IMR-90 (cell line): ENCODE data around the gene COQ8A. TPM values are rescaled to one million over a fixed set of nuclear protein-coding genes. Genes with fewer than 3 reads are reported as not detected.
"Not testable (repeated sequence)": the region's sequence is repeated elsewhere in the genome, so short reads cannot be mapped to it uniquely, and the experiment has no call there.

Experiments used
- ATAC-seq: fragments of 200-7000 bp; cut with Tn5 transposase; 2 replicates; pipeline ENCODE4 v1.9.1; 2020; ENCODE audit warnings: low read depth, mild to moderate bottlenecking, moderate library complexity
- BruUV-seq: library from RNA; stranded (reverse); fragments of 400-500 nt; replicated peaks from 2 replicates; lab custom pipeline; 2021; lab: Mats Ljungman, UMichigan
- CTCF ChIA-PET: fragments of 300-600 bp; formaldehyde crosslinking; extraction: SDS; loops from one replicate; lab custom pipeline; 2021; ENCODE audit warnings: antibody characterized with exemption; lab: Yijun Ruan, JAX
- POLR2A ChIA-PET: fragments of 300-600 bp; sonication (Branson Sonifier 250); formaldehyde crosslinking; loops from one replicate; lab custom pipeline; 2022; ENCODE audit warnings: antibody characterized with exemption; ENCODE audit not compliant: unreplicated experiment; lab: Charles Lee
- DNase-seq: peaks from one replicate; pipeline ENCODE4 v3.0.0; 2013
- H2AFZ ChIP-seq: replicated peaks from 2 replicates; pipeline ENCODE3; 2013; ENCODE audit warnings: low read length, mild to moderate bottlenecking; ENCODE audit not compliant: poor library complexity
- H2AK5ac ChIP-seq: 2 replicates; pipeline ENCODE4 v1.6.1; 2013; ENCODE audit warnings: low read depth, low read length, inconsistent platforms
- H2AK9ac ChIP-seq: replicated peaks from 2 replicates; pipeline ENCODE3; 2013; ENCODE audit warnings: mild to moderate bottlenecking, low read depth, low read length, moderate library complexity; ENCODE audit not compliant: poor library complexity
- H2BK120ac ChIP-seq: 2 replicates; pipeline ENCODE4 v1.6.1; 2013; ENCODE audit warnings: low read depth, low read length, inconsistent platforms
- H2BK15ac ChIP-seq: 3 replicates; pipeline ENCODE4 v1.6.1; 2013; ENCODE audit warnings: low read depth, low read length, inconsistent platforms
- H2BK20ac ChIP-seq: 2 replicates; pipeline ENCODE4 v1.6.1; 2013; ENCODE audit warnings: low read depth, mild to moderate bottlenecking, inconsistent platforms, low read length, moderate library complexity
- H2BK5ac ChIP-seq: 2 replicates; pipeline ENCODE4 v1.6.1; 2013; ENCODE audit warnings: mild to moderate bottlenecking, low read depth, low read length, inconsistent platforms; ENCODE audit not compliant: poor library complexity, severe bottlenecking
- H3K14ac ChIP-seq: replicated peaks from 2 replicates; pipeline ENCODE4 v1.6.1; 2013; ENCODE audit warnings: low read depth, low read length, inconsistent platforms
- H3K18ac ChIP-seq: 2 replicates; pipeline ENCODE4 v1.6.1; 2013; ENCODE audit warnings: low read depth, low read length, control low read depth
- H3K23ac ChIP-seq: 2 replicates; pipeline ENCODE4 v1.6.1; 2013; ENCODE audit warnings: low read depth, low read length, inconsistent platforms
- H3K27ac ChIP-seq: 2 replicates; pipeline ENCODE4 v1.5.1; 2013; ENCODE audit warnings: mild to moderate bottlenecking, control low read depth, low read length; ENCODE audit not compliant: insufficient read depth
- H3K27me3 ChIP-seq: 2 replicates; pipeline ENCODE4 v1.6.1; 2013; ENCODE audit warnings: low read length; ENCODE audit not compliant: control insufficient read depth, insufficient read depth
- H3K36me3 ChIP-seq: 2 replicates; pipeline ENCODE4 v1.6.1; 2013; ENCODE audit warnings: low read length, mixed read lengths; ENCODE audit not compliant: control insufficient read depth, insufficient read depth
- H3K4ac ChIP-seq: 2 replicates; pipeline ENCODE4 v1.6.1; 2013; ENCODE audit warnings: low read depth, low read length, inconsistent platforms
- H3K4me1 ChIP-seq: 2 replicates; pipeline ENCODE4 v1.6.1; 2013; ENCODE audit warnings: low read length, mixed read lengths; ENCODE audit not compliant: control insufficient read depth, insufficient read depth
- H3K4me2 ChIP-seq: 2 replicates; pipeline ENCODE4 v1.6.1; 2013; ENCODE audit warnings: low read depth, mild to moderate bottlenecking, control low read depth, low read length, moderate library complexity
- H3K4me3 ChIP-seq: 2 replicates; pipeline ENCODE4 v1.5.1; 2013; ENCODE audit warnings: low read depth, mild to moderate bottlenecking, control low read depth, low read length, moderate library complexity; ENCODE audit not compliant: insufficient read depth
- H3K56ac ChIP-seq: 2 replicates; pipeline ENCODE4 v1.6.1; 2013; ENCODE audit warnings: low read length, inconsistent platforms; ENCODE audit not compliant: insufficient read depth; ENCODE audit errors: extremely low read depth
- H3K79me1 ChIP-seq, 2 experiments: 2 replicates each; pipeline ENCODE4 v1.6.1; 2013; ENCODE audit warnings: low read length in 2 of 2, inconsistent platforms in 1 of 2, low read depth in 1 of 2
- H3K9ac ChIP-seq: 2 replicates; pipeline ENCODE4 v1.6.1; 2013; ENCODE audit warnings: low read depth, low read length, control low read depth
- H3K9me1 ChIP-seq: 2 replicates; pipeline ENCODE4 v1.6.1; 2013; ENCODE audit warnings: low read length, inconsistent platforms; ENCODE audit not compliant: insufficient read depth
- H3K9me3 ChIP-seq: 2 replicates; pipeline ENCODE4 v1.6.1; 2013; ENCODE audit warnings: low read length; ENCODE audit not compliant: control insufficient read depth, insufficient read depth
- H4K20me1 ChIP-seq: 2 replicates; pipeline ENCODE4 v1.6.1; 2013; ENCODE audit warnings: low read length, inconsistent platforms; ENCODE audit not compliant: insufficient read depth
- H4K5ac ChIP-seq: 2 replicates; pipeline ENCODE4 v1.6.1; 2013; ENCODE audit warnings: mild to moderate bottlenecking, low read depth, low read length, control low read depth
- H4K8ac ChIP-seq, 2 experiments: 2 replicates each; pipeline ENCODE4 v1.6.1; 2013; ENCODE audit warnings: low read depth in 2 of 2, low read length in 2 of 2, control low read depth in 1 of 2, inconsistent platforms in 1 of 2
- H4K91ac ChIP-seq: 2 replicates; pipeline ENCODE4 v1.6.1; 2013; ENCODE audit warnings: low read depth, low read length, inconsistent platforms; ENCODE audit not compliant: insufficient read depth
- WGBS, 2 experiments: methylation state at CpG; one replicate each; pipeline versions ENCODE4 v1.1.5 to v1.1.7; 2013; ENCODE audit warnings: missing lambda C conversion rate in 2 of 2; ENCODE audit not compliant: insufficient read length in 1 of 2; ENCODE audit errors: extremely low coverage in 2 of 2; 5-methylcytosine and 5-hydroxymethylcytosine counted together
- dilution Hi-C: fragments of 300-500 bp; cut with HindIII; formaldehyde crosslinking; loops from one replicate; pipeline ENCODE4 v1.14.3; 2018; ENCODE audit warnings: low sequenced_read_pairs; ENCODE audit not compliant: unreplicated experiment
- in situ Hi-C: fragments of 300-500 bp; cut with MboI; formaldehyde crosslinking; loops from 3 replicates; pipeline ENCODE4 v1.14.3; 2019; ENCODE audit warnings: low sequenced_read_pairs, inconsistent platforms, mixed read lengths
- intact Hi-C: fragments of 100-400 bp; cut with micrococcal nuclease; formaldehyde crosslinking; loops from 2 replicates; pipeline ENCODE4 v1.10.0; 2022
- polyA plus RNA-seq, 3 experiments: library from polyadenylated mRNA; depleted of rRNA; stranded (reverse); fragments of >200 nt; gene quantifications; 2 replicates each; pipeline ENCODE4 v1.2.3, GENCODE V29; 2012; ENCODE audit warnings: low replicate concordance in 1 of 3
- total RNA-seq: library from RNA; depleted of rRNA; stranded (reverse); fragments of >200 nt; gene quantifications from 2 replicates; pipeline ENCODE4 v1.2.3, GENCODE V29; 2012

COQ8A gene
- total and polyA plus RNA-seq, 2 of the 4 experiments (the other 2 are of a cell fraction) = 3.8 to 6.1 TPM

DNA sequence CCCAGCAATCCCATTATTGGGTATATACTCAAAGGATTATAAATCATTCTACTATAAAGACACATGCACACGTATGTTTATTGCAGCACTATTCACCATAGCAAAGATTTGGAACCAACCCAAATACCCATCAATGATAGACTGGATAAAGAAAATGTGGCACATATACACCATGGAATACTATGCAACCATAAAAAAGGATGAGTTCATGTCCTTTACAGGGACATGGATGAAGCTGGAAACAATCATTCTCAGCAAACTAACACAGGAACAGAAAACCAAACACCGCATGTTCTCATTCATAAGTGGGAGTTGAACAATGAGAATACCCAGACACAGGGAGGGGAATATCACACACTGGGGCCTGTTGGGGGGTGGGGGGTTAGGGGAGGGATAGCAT, 59.5 kb downstream of the COQ8A start:
- H3K18ac ChIP-seq, dilution Hi-C loops, H3K4me2 ChIP-seq, H2BK120ac ChIP-seq, CTCF ChIA-PET, H3K56ac ChIP-seq, H2AK9ac ChIP-seq, H2BK15ac ChIP-seq, H3K9me3 ChIP-seq, H3K4ac ChIP-seq, H2AFZ ChIP-seq, in situ Hi-C loops, H4K91ac ChIP-seq, H4K20me1 ChIP-seq, H3K4me1 ChIP-seq, H3K14ac ChIP-seq, H3K27me3 ChIP-seq, H3K79me1 ChIP-seq, H3K27ac ChIP-seq, H3K9ac ChIP-seq, intact Hi-C loops, H4K8ac ChIP-seq, ATAC-seq, H2BK5ac ChIP-seq, POLR2A ChIA-PET, H2AK5ac ChIP-seq, DNase-seq, H3K4me3 ChIP-seq, H2BK20ac ChIP-seq, H3K23ac ChIP-seq, H3K9me1 ChIP-seq, H4K5ac ChIP-seq, BruUV-seq: not testable (repeated sequence)
- H3K36me3 ChIP-seq = peaks cover 24% of the 10 kb centered on the region
- WGBS, 2 experiments = no CpG with 5 or more reads among the region's 2 CpGs
